Tibial artery (tissue), 4 donors: Measurements from ENCODE around the gene CPO.

Experiments
- DNase-seq, 2 donors: peaks; one replicate each; pipeline ENCODE4 v3.0.0-alpha.2; 2019
- H3K27ac ChIP-seq, 2 donors: fragments of 200-600 bp; sonication (generic) in 1 of 2; 1 replicate in 1 of 2; 2 replicates in 1 of 2; pipeline ENCODE4 v1.5.1; 2018 to 2019; ENCODE audit warnings: mild to moderate bottlenecking in 1 of 2
- H3K27me3 ChIP-seq, 2 donors: fragments of 200-600 bp; sonication (generic) in 1 of 2; one replicate each; pipeline versions ENCODE4 v1.5.1 to v1.6.0; 2016 to 2019
- H3K36me3 ChIP-seq, 3 donors: fragments of 200-600 bp; sonication (generic) in 2 of 3; one replicate each; pipeline ENCODE4 v1.5.1; 2016 to 2019; ENCODE audit warnings: mild to moderate bottlenecking in 2 of 3
- H3K4me1 ChIP-seq, 4 donors: fragments of 200-600 bp; sonication (generic) in 2 of 4; 1 replicate in 3 of 4; 2 replicates in 1 of 4; pipeline ENCODE4 v1.5.1; 2016 to 2019
- H3K4me3 ChIP-seq, 2 donors: fragments of 200-600 bp; sonication (generic) in 1 of 2; 1 replicate in 1 of 2; 2 replicates in 1 of 2; pipeline ENCODE4 v1.5.1; 2018 to 2019; ENCODE audit warnings: mild to moderate bottlenecking in 2 of 2
- H3K9me3 ChIP-seq, 3 donors: fragments of 200-600 bp; sonication (generic) in 1 of 3; one replicate each; pipeline ENCODE4 v1.5.1; 2016 to 2019
- intact Hi-C: fragments of 100-400 bp; cut with DNase I; formaldehyde crosslinking; loops from one replicate; pipeline ENCODE4 v1.15.0; 2023; ENCODE audit warnings: low total_unique reads
- TF ChIP-seq, protein P1 (sequence below), 2 experiments: fragments of 200-600 bp in 1 of 2; fragments of 450-650 bp in 1 of 2; IDR thresholded peaks; one replicate each; pipeline ENCODE4 v1.5.1; 2017 to 2019; ENCODE audit warnings: antibody characterized with exemption in 2 of 2, mild to moderate bottlenecking in 1 of 2, moderate library complexity in 1 of 2

The CPO gene, protein sequence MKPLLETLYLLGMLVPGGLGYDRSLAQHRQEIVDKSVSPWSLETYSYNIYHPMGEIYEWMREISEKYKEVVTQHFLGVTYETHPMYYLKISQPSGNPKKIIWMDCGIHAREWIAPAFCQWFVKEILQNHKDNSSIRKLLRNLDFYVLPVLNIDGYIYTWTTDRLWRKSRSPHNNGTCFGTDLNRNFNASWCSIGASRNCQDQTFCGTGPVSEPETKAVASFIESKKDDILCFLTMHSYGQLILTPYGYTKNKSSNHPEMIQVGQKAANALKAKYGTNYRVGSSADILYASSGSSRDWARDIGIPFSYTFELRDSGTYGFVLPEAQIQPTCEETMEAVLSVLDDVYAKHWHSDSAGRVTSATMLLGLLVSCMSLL

DNA sequence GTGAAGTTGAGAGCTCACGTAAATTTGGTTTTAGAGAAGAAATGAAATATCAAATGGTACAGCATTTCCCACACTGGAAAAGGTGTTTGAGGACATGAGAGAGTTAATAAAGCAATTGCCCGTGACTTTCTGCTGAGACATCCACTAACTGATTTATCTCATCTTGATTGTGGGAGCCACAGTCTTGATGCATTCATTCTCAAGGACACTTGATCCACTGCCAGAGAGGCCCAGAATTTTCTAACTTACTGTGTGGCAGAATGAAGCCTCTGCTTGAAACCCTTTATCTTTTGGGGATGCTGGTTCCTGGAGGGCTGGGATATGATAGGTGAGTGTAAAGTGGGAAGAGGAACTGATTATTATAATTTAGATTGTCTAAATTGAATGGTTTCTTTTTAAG, at the start of gene CPO:
CPO (plus strand) TSS at position 179 of the 400 bp plus-strand sequence; CDS start at position 261, 82 bp downstream.
- no peak within 1 kb of the TSS for H3K27ac ChIP-seq
- H3K4me3 ChIP-seq, result no peak within 1 kb of the TSS
- intact Hi-C loops, result no loop called here
- DNase-seq, result no peak
- TF ChIP-seq, protein P1, sequence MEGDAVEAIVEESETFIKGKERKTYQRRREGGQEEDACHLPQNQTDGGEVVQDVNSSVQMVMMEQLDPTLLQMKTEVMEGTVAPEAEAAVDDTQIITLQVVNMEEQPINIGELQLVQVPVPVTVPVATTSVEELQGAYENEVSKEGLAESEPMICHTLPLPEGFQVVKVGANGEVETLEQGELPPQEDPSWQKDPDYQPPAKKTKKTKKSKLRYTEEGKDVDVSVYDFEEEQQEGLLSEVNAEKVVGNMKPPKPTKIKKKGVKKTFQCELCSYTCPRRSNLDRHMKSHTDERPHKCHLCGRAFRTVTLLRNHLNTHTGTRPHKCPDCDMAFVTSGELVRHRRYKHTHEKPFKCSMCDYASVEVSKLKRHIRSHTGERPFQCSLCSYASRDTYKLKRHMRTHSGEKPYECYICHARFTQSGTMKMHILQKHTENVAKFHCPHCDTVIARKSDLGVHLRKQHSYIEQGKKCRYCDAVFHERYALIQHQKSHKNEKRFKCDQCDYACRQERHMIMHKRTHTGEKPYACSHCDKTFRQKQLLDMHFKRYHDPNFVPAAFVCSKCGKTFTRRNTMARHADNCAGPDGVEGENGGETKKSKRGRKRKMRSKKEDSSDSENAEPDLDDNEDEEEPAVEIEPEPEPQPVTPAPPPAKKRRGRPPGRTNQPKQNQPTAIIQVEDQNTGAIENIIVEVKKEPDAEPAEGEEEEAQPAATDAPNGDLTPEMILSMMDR (IDR thresholded peaks at IDR 0.05), result no peak
- no peaks in the 10 kb centered on the region for H3K4me1 ChIP-seq
- H3K9me3 ChIP-seq, result no peaks in the 10 kb centered on the region
- no peaks in the 10 kb centered on the region for H3K36me3 ChIP-seq
- H3K27me3 ChIP-seq, result no peaks in the 10 kb centered on the region

DNA sequence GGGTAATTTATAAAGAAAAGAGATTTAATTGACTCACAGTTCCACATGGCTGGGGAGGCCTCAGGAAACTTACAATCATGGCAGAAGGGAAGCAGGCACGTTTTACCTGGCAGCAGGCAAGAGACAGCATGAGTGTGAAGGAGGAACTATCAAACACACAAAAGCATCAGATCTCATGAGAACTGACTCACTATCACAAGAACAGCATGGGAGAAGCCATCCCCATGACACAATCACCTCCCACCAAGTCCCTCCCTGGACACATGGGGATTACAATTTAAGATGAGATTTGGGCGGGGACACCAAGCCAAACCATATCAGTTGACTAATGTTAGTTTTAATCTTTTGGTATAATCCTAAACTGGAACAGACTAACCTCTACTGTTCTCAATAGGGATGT, 49.1 kb upstream of the CPO start:
- TF ChIP-seq, protein P1 (IDR thresholded peaks at IDR 0.05), result no peak
- intact Hi-C loops, result no loop called here
- no peak for DNase-seq

DNA sequence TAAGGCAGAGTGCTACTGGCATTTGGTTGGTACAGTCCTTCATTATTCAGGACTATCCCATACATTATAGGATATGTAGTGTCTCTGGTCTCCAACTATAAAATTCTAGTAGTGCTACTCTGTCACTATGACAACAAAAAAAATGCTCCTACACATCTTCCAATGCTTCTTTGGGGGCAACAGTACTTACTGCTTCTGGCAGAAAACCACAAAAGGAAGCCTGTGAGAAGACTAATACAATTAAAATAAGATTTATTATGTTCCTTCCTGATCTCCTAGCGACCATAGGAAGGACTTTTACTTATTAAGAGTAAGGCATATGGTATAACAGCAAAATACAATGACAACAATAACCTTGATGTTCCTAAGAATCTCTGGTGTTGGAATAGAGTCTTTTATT, 48.4 kb upstream of the CPO start:
- no peak for DNase-seq
- Histone ChIP-seq H3K27ac (no peak overlapping the region), H3K4me1 (no peaks in the 10 kb centered on the region), H3K9me3 (no peaks in the 10 kb centered on the region), H3K36me3 (no peaks in the 10 kb centered on the region), H3K4me3 (no peak overlapping the region), H3K27me3 (no peaks in the 10 kb centered on the region)
- TF ChIP-seq, protein P1 (IDR thresholded peaks at IDR 0.05), result no peak
- intact Hi-C loops, result no loop called here

More for the DNA sequence above, 49.1 kb upstream of the CPO start:
- H3K4me3 ChIP-seq, result no peak overlapping the region
- H3K27ac ChIP-seq, result no peak overlapping the region
- H3K4me1 ChIP-seq, result no peaks in the 10 kb centered on the region
- H3K36me3 ChIP-seq, result no peaks in the 10 kb centered on the region
- H3K9me3 ChIP-seq, result no peaks in the 10 kb centered on the region
- H3K27me3 ChIP-seq, result no peaks in the 10 kb centered on the region

DNA sequence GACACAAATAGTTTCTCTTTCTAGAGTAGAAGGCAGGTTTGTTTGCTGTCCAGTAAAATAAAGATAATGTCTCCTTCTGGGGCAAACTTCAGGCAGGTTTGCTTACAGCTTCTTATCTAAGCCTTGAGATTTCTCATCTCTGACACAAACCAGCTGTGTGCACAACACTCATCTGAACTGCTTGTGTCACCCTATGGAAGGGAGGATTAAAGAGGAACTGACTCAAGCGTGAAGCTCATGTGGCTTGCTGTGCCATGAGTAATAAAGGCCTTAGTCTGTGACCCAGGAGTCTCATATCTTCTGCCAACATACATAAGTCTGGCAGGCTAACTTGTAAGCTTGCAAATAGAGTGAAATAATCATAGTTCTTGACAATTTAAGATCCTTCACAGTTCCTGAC, 24.2 kb upstream of the CPO start:
- intact Hi-C loops, result no loop called here
- H3K4me3 ChIP-seq, result no peak overlapping the region
- no peak overlapping the region for H3K27ac ChIP-seq
- DNase-seq, result no peak
- H3K36me3 ChIP-seq, result no peaks in the 10 kb centered on the region
- H3K9me3 ChIP-seq, result no peaks in the 10 kb centered on the region
- no peaks in the 10 kb centered on the region for H3K27me3 ChIP-seq
- H3K4me1 ChIP-seq, result no peaks in the 10 kb centered on the region
- TF ChIP-seq, protein P1 (IDR thresholded peaks at IDR 0.05), result no peak

DNA sequence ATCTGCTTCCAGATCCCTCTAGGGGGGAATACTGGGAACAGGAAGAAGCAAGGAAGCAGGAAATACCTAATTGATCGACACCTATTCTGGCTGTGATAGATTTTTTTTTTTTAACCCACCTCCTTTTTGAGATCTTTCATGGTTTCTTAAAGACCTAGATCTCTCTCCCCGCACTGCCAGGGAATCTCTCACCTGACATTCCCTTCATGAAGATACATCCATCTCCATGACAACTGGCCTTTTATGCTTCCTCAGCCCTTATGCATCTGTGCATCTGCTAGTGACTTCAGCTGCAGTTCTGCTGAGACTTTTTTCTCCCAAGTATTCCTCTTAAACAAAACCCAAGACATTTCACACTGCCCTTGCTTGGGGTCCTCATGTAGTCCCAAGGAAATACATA, 21.1 kb upstream of the CPO start:
- TF ChIP-seq, protein P1 (IDR thresholded peaks at IDR 0.05), result no peak
- no peak for DNase-seq
- H3K4me1 ChIP-seq, result no peaks in the 10 kb centered on the region
- no peaks in the 10 kb centered on the region for H3K36me3 ChIP-seq
- intact Hi-C loops, result no loop called here
- no peaks in the 10 kb centered on the region for H3K9me3 ChIP-seq
- no peak overlapping the region for H3K27ac ChIP-seq
- no peak overlapping the region for H3K4me3 ChIP-seq
- H3K27me3 ChIP-seq, result no peaks in the 10 kb centered on the region
